ENCODE data around the gene CCDC32. TPM values are rescaled to one million over a fixed set of nuclear protein-coding genes. Genes with fewer than 3 reads are reported as not detected.

Gene CCDC32
- total and polyA plus RNA-seq, 2 of the 8 experiments (the other 6 are each of a cell fraction or from before 2014, with no cell fraction given): 8.9 to 12.1 TPM

DNA sequence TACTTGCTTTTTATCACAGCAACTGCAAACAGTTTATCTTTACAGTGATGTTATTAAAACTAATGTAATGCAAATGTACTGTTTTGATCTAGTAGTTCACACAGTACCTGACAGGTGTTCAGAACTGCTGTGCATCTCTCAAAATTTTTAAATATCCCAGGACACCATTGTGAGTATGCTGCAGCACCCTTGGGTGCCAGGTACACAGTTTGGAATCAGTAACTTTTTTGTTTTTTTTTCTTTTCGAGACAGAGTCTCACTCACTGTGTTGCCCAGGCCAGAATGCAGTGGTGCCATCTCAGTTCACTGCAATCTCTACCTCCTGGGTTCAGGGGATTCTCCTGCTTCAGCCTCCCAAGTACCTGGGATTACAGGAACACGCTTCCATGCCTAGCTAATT is 32.2 kb upstream of the CCDC32 start (continued):
- TF ChIP-seq, protein P1, sequence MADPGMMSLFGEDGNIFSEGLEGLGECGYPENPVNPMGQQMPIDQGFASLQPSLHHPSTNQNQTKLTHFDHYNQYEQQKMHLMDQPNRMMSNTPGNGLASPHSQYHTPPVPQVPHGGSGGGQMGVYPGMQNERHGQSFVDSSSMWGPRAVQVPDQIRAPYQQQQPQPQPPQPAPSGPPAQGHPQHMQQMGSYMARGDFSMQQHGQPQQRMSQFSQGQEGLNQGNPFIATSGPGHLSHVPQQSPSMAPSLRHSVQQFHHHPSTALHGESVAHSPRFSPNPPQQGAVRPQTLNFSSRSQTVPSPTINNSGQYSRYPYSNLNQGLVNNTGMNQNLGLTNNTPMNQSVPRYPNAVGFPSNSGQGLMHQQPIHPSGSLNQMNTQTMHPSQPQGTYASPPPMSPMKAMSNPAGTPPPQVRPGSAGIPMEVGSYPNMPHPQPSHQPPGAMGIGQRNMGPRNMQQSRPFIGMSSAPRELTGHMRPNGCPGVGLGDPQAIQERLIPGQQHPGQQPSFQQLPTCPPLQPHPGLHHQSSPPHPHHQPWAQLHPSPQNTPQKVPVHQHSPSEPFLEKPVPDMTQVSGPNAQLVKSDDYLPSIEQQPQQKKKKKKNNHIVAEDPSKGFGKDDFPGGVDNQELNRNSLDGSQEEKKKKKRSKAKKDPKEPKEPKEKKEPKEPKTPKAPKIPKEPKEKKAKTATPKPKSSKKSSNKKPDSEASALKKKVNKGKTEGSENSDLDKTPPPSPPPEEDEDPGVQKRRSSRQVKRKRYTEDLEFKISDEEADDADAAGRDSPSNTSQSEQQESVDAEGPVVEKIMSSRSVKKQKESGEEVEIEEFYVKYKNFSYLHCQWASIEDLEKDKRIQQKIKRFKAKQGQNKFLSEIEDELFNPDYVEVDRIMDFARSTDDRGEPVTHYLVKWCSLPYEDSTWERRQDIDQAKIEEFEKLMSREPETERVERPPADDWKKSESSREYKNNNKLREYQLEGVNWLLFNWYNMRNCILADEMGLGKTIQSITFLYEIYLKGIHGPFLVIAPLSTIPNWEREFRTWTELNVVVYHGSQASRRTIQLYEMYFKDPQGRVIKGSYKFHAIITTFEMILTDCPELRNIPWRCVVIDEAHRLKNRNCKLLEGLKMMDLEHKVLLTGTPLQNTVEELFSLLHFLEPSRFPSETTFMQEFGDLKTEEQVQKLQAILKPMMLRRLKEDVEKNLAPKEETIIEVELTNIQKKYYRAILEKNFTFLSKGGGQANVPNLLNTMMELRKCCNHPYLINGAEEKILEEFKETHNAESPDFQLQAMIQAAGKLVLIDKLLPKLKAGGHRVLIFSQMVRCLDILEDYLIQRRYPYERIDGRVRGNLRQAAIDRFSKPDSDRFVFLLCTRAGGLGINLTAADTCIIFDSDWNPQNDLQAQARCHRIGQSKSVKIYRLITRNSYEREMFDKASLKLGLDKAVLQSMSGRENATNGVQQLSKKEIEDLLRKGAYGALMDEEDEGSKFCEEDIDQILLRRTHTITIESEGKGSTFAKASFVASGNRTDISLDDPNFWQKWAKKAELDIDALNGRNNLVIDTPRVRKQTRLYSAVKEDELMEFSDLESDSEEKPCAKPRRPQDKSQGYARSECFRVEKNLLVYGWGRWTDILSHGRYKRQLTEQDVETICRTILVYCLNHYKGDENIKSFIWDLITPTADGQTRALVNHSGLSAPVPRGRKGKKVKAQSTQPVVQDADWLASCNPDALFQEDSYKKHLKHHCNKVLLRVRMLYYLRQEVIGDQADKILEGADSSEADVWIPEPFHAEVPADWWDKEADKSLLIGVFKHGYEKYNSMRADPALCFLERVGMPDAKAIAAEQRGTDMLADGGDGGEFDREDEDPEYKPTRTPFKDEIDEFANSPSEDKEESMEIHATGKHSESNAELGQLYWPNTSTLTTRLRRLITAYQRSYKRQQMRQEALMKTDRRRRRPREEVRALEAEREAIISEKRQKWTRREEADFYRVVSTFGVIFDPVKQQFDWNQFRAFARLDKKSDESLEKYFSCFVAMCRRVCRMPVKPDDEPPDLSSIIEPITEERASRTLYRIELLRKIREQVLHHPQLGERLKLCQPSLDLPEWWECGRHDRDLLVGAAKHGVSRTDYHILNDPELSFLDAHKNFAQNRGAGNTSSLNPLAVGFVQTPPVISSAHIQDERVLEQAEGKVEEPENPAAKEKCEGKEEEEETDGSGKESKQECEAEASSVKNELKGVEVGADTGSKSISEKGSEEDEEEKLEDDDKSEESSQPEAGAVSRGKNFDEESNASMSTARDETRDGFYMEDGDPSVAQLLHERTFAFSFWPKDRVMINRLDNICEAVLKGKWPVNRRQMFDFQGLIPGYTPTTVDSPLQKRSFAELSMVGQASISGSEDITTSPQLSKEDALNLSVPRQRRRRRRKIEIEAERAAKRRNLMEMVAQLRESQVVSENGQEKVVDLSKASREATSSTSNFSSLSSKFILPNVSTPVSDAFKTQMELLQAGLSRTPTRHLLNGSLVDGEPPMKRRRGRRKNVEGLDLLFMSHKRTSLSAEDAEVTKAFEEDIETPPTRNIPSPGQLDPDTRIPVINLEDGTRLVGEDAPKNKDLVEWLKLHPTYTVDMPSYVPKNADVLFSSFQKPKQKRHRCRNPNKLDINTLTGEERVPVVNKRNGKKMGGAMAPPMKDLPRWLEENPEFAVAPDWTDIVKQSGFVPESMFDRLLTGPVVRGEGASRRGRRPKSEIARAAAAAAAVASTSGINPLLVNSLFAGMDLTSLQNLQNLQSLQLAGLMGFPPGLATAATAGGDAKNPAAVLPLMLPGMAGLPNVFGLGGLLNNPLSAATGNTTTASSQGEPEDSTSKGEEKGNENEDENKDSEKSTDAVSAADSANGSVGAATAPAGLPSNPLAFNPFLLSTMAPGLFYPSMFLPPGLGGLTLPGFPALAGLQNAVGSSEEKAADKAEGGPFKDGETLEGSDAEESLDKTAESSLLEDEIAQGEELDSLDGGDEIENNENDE (IDR thresholded peaks at IDR 0.05; ENCODE audit: insufficient replicate concordance, low read length): no peak
- no peak for TF ChIP-seq SIN3A (conservative IDR thresholded peaks at IDR 0.05 in 1 of 2, IDR thresholded peaks at IDR 0.05 in 1 of 2; ENCODE audit: low read depth in 1 of 2, low read length in 2 of 2)
- no peak for TF ChIP-seq CBX5 (IDR thresholded peaks at IDR 0.05; ENCODE audit: low read depth, low read length)
- no peak for TF ChIP-seq EGR1 (IDR thresholded peaks at IDR 0.05; ENCODE audit: borderline replicate concordance, low read depth, low read length)
- no peak for TF ChIP-seq SRF (IDR thresholded peaks at IDR 0.05; ENCODE audit: low read depth, low read length)
- TF ChIP-seq EZH2 (IDR thresholded peaks at IDR 0.05; ENCODE audit: low read depth, low read length, severe bottlenecking): no peak
- TF ChIP-seq, protein P2, sequence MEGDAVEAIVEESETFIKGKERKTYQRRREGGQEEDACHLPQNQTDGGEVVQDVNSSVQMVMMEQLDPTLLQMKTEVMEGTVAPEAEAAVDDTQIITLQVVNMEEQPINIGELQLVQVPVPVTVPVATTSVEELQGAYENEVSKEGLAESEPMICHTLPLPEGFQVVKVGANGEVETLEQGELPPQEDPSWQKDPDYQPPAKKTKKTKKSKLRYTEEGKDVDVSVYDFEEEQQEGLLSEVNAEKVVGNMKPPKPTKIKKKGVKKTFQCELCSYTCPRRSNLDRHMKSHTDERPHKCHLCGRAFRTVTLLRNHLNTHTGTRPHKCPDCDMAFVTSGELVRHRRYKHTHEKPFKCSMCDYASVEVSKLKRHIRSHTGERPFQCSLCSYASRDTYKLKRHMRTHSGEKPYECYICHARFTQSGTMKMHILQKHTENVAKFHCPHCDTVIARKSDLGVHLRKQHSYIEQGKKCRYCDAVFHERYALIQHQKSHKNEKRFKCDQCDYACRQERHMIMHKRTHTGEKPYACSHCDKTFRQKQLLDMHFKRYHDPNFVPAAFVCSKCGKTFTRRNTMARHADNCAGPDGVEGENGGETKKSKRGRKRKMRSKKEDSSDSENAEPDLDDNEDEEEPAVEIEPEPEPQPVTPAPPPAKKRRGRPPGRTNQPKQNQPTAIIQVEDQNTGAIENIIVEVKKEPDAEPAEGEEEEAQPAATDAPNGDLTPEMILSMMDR (IDR thresholded peaks at IDR 0.05; ENCODE audit: control extremely low read depth in 1 of 3, insufficient read depth in 1 of 3, low read depth in 1 of 3, low read length in 3 of 3): no peak
